IPS-NIHi7 (cell line): ENCODE results near the gene AHCTF1.
A peak's percentile ranks its signal among the peaks of the same experiment; 100 is the strongest.
"Not testable (repeated sequence)": the region's sequence is repeated elsewhere in the genome, so short reads cannot be mapped to it uniquely, and the experiment has no call there.

Experiments used
- DNase-seq: peaks from one replicate; pipeline ENCODE4 v3.0.0; 2012; ENCODE audit warnings: mixed read lengths; ENCODE audit errors: extremely low spot score

Gene AHCTF1

GRCh38 chr1:246838118-246838456 lies 93.7 kb downstream of the AHCTF1 start:
- no peak for DNase-seq

DNA sequence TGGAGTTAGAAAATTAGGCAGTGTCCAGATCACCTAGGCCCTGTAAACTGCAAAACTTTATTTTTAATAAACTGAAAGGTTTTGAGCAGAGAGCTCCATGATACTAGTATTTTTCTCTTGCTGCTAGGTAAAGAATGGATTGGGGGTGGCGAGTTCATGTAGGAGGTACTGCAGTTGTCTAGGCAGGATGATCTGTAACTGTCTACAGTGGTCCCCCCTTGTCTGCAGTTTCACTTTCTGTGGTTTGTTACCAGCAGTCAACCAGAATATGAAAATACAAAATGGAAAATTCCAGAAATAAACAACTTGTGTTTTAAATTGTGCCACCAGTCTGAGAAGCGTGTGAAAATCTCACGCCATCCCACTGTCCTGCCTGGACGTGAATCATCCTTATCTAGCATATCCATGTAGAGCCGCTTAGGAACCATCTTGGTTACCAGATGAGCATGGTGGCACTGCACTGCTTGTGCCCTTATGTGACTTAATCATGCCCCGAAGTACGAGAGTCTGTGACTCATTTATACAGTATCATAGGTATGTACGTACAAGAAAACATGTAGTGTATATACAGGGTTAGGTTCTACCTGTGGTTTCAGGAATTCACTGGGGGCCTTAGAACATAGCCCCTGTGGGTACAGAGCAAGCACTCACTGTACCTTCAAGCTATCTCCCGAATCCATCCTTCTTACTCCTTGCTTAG lies 94.2 kb downstream of the AHCTF1 start:
- DNase-seq: no peak

GRCh38 chr1:246836209-246836966 lies 95.4 kb downstream of the AHCTF1 start:
- no peak for DNase-seq

GRCh38 chr1:246831543-246831942 lies 100.2 kb downstream of the AHCTF1 start:
- DNase-seq: no peak

- DNase-seq: no peak
Measured at GRCh38 chr1:246828818-246829217, 102.9 kb downstream of the AHCTF1 start.

- DNase-seq: no peak
Measured at GRCh38 chr1:246827396-246827795, 104.4 kb downstream of the AHCTF1 start.

DNA sequence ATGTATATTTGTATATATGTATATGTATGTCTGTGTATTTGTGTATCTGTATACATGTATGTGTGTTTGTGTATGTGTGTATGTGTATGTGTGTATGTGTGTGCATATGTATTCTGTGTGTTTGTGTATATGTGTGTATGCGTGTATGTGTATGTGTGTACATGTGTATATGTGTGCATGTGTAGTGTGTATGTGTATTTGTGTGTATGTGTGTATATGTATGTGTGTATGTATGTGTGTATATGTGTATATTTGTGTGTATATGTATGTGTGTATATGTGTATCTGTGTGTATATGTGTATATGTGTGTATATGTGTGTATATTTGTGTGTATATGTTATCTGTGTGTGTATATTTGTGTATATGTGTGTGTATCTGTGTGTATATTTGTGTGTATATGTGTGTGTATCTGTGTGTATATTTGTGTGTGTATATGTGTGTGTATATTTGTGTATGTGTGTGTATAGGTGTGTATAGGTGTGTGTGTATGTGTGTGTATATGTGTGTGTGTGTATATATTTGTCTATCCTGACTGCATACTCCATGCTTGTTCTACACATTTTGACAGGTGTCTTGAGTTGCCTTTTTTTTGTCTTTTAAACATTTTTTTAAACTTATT lies 106.1 kb downstream of the AHCTF1 start:
- no peak for DNase-seq

- DNase-seq: no peak
Measured at GRCh38 chr1:246824541-246824940, 107.2 kb downstream of the AHCTF1 start.

- not testable (repeated sequence) for DNase-seq
Measured at GRCh38 chr1:246822154-246822553, 109.6 kb downstream of the AHCTF1 start.

GRCh38 chr1:246820666-246821065 lies 111.1 kb downstream of the AHCTF1 start:
- no peak for DNase-seq

DNA sequence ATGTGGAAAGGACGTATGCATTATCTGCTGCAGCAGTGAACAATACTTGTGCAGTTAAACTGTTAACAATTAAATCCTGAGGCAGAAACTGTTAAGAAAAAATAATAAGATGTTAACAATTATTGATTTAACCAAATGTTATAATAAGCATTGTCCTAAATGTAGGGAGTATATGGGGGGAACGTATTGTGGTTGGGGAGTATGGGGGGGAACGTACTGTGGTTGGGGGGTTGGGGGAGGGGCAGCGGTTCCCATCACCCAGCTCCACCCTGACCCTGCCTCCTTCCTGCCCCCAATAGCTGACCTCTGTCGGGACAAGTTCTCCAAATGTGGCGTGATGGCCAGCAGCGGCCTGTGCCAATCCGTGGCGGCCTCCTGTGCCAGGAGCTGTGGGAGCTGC lies 114.0 kb downstream of the AHCTF1 start:
- peak; percentile 86 for DNase-seq

- DNase-seq: no peak
Measured at GRCh38 chr1:246815693-246816270, 116.0 kb downstream of the AHCTF1 start.

GRCh38 chr1:246814890-246815289 lies 116.9 kb downstream of the AHCTF1 start:
- DNase-seq: no peak

DNA sequence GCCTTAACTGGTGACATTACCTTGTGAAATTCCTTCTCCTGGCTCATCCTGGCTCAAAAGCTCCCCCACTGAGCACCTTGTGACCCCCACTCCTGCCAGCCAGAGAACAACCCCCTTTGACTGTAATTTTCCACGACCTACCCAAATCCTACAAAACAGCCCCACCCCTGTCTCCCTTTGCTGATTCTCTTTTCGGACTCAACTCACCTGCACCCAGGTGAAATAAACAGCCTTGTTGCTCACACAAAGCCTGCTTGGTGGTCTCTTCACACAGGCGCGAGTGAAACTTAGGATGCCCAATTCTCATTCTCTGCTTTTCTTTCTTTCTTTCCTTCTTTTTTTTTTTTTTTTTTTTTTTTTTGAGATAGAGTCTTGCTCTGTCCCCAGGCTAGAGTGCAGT lies 118.4 kb downstream of the AHCTF1 start:
- not testable (repeated sequence) for DNase-seq

- no peak for DNase-seq
Measured at GRCh38 chr1:246811985-246812384, 119.8 kb downstream of the AHCTF1 start.

DNA sequence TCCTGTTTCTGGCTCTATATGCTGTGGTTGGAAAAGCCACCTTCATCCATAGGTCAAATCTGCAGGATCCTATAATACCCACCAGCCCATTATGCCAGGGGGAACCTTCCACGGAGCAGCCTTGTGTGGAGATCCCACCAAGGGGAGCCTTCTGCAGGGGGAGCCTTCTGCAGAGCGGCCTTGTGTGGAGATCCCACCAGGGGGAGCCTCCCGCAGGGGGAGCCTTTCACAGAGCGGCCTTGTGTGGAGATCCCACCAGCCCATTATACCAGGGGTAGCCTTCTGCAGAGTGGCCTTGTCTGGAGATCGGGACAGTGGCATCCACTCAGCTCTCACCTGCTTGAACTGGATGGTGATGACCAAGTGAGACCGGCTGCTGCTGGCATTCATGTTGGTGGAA lies 122.3 kb downstream of the AHCTF1 start:
- DNase-seq: no peak

GRCh38 chr1:246805135-246805716 lies 126.5 kb downstream of the AHCTF1 start:
- DNase-seq: no peak

DNA sequence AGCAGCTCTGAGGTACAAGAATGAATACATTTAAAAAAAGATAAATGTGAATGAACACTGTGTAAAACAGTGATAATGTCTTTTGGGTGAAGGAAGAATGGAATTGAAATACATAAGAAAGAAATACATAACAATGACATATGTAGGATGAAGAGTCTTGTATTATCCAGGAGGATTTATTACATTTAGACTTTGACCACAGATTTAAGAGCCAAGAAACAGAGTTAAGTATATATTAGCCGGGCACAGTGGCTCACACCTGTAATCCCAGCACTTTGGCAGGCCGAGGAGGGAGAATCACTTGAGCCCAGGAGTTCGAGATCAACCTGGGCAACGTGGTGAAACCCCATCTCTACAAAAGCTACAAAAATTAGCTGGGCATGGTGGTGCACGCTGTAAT lies 127.9 kb downstream of the AHCTF1 start:
- no peak for DNase-seq

GRCh38 chr1:246803373-246803772 lies 128.4 kb downstream of the AHCTF1 start:
- no peak for DNase-seq

DNA sequence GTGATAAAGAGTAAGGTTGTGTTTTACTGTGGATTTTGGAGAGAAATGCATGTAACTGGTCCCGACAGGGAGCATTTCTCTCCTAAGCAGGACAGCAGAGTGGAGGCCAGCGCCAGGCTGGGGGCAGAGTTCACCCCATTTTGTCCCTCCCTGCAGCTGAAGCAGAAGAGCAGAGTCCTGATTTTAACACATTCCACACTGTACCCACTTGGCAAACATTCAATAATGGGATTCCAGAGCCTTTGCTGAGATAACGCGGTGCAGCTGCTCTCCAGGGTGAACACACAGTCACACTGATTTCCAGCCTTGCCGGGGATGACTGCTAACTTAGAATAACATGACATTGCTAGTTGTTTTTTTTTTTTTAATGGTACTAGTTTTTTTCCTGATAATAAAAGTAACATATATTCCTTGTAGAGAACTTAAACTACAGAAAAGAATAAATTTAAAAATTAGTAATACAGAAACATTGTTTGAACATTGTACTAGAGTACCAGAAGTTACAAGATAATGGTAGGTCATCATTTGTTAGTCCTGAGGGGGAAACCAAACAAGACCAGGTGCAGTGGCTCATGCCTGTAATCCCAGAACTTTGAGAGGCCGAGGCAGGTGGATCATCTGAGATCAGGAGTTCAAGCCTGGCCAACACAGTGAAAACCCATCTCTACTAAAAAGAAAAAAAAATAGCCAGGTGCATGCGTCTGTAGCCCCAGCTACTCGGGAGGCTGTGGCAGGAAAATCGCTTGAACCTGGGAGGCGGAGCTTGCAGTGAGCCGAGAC lies 130.3 kb downstream of the AHCTF1 start:
- DNase-seq: no peak

GRCh38 chr1:246800756-246801155 lies 131.0 kb downstream of the AHCTF1 start:
- DNase-seq: no peak
